HG03060 (cell line): ENCODE data around the gene NDUFA5.
A peak's percentile ranks its signal among the peaks of the same experiment; 100 is the strongest.
"Not testable (repeated sequence)": the region's sequence is repeated elsewhere in the genome, so short reads cannot be mapped to it uniquely, and the experiment has no call there.

Experiments used
- ATAC-seq: cut with Tn5 transposase; IDR thresholded peaks from one replicate; pipeline ENCODE4 v1.9.1; 2021; ENCODE audit warnings: low read depth, moderate number of reproducible peaks; ENCODE audit not compliant: unreplicated experiment

The NDUFA5 gene

GRCh38 chr7:123558289-123558874, 764 bp upstream of the NDUFA5 start:
- ATAC-seq, result no peak

DNA sequence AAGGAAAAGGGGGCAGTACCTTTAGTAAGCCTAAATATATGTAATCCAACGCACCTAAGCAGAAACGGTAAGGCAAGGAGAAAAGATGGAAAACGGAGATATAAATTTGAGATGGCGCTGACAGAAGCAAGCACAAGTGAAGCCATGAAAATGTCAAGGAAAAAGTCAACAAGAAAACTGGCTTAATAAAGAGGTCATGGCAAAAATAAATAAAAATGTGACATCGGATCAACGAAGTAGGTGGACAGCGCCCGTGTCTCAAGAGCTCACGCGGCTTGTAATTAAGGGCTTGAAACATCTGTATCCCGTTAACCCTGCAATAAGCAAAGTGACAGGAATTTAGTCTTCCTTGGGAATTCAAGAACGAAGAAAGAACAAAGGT, 611 bp downstream of the NDUFA5 start:
- ATAC-seq, result no peak

- ATAC-seq, result no peak
Observed at GRCh38 chr7:123555484-123555883, 2.1 kb downstream of the NDUFA5 start.

- no peak for ATAC-seq
Observed at GRCh38 chr7:123553159-123553558, 4.5 kb downstream of the NDUFA5 start.

- ATAC-seq, result no peak
Observed at GRCh38 chr7:123552641-123553040, 5.0 kb downstream of the NDUFA5 start.

DNA sequence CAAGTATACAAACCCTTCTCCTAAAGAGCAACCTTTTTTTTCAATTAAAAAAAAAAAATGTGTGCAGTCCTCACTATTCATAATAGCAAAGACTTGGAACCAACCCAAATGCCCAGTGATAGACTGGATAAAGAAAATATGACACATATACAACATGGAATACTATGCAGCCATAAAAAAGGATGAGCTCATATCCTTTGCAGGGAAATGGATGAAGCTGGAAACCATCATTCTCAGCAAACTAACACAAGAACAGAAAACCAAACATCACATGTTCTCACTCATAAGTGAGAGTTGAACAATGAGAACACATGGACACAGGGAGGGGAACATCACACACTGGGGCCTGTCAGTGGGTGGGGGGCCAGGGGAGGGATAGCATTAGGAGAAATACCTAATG, 5.5 kb downstream of the NDUFA5 start:
- ATAC-seq, result not testable (repeated sequence)

GRCh38 chr7:123548406-123548805, 9.2 kb downstream of the NDUFA5 start:
- no peak for ATAC-seq

DNA sequence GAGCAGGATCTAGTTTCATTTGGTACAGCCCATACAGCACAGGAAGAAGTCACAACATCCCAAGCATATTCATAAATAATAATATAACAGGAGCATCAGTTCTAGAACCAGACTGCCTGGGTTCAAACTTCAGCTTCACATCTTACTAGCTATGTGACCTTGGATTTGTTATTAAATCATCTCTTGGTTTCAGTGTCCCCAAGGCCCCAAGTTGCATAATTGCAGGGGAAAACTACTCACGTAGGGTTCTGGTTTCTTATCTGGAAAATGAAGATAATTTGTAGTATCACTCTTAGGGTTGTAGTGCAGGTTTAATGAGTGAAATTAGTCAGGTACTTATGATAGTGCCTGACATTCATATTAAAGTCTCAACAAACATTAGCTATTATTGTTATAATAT, 17.7 kb downstream of the NDUFA5 start:
- no peak for ATAC-seq

DNA sequence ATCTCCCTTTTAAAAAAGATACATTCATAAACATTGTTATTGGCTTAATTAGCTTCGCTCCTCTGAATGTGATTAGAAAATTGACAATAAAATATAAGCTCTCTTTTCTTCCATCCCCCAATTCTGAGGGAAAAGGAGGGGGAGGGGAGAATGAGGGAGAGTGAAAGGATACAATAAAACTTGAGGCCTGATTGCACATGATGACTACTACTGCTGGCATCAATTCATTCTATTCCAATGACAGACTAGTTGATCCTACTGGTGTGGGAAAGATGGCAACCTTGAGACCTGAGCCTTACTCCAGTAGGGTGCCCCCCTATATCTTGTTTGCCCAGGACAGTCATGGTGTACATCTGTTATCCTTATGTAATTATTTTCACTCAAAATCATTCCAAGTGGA, 18.7 kb downstream of the NDUFA5 start:
- ATAC-seq, result no peak

DNA sequence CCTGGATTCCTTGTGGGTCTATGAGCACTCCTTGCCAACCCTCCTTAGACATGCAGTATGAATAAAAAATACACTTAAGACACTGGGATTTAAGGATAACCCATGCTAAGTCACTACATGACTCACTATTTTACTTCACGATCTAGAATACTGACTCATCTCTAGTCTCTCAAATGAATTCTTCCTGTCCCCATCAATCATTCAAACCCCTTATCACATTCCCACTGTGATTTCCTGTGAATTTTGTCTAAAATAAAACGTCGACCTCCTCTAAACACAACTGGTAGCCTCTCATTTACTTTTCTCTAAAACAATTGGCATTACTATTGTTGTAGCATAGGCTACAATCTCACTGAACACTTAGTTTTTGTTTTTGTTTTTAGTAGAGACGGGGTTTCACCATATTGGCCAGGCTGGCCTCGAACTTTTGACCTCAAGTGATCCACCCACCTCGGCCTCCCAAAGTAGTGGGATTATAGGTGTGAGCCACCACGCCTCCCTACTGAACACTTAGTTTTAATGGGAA, 19.4 kb downstream of the NDUFA5 start:
- no peak for ATAC-seq

DNA sequence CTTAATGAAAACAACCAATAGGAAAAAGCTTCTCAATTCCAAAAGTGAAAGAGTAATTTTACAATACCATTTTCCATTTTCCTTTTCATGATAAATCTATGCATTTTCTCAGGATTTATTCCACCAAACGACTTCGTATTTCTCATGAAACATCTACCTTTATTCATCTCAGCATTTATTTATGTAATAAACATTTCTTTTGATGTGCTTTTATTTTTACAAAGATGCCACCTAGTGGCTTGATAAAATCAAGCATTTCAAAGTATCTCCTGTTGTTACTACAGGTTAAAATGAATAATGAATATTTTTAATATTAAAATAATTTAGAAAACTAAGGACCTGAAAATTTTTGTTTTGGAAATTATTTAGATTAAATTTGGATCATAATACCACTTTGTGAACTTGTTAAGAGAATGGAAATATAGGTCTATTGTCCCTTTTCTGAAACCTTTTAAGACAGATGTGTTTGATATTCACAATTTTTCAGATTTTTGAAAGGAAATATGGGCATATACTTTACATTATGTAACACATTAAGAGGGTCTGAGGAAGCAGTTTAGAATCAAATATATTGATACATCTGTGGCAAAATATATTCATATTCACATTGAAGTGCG, 20.5 kb downstream of the NDUFA5 start:
- ATAC-seq, result no peak

- no peak for ATAC-seq
Observed at GRCh38 chr7:123535517-123535916, 22.1 kb downstream of the NDUFA5 start.

GRCh38 chr7:123534383-123535260, 23.0 kb downstream of the NDUFA5 start, which contains the start of gene IQUB:
Gene IQUB, minus strand, starts transcription at chr7:123534595. Its CDS starts 22,255 bp downstream, at chr7:123512340.
- ATAC-seq, result peak; percentile 47

- ATAC-seq, result peak; percentile 1
Observed at GRCh38 chr7:123533929-123534382, 23.7 kb downstream of the NDUFA5 start.

DNA sequence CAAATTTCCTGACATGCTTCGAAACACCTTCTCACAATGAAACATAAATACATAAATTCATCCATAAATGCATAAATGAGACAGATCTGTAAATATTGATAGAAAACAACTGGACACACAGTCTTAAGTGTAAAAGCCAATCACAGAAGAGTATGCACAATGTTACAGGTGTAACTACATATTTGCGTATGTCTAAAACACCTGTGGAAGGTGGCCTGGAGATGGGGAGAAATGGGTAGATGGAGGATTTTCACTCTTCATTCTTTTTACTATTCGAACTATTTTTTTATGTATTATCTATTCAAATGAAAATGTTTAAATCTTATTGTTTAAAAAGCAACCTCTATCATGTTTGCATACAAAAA, 24.1 kb downstream of the NDUFA5 start:
- no peak for ATAC-seq

GRCh38 chr7:123532788-123533552, 24.6 kb downstream of the NDUFA5 start:
- not testable (repeated sequence) for ATAC-seq

- ATAC-seq, result not testable (repeated sequence)
Observed at GRCh38 chr7:123532343-123532742, 25.3 kb downstream of the NDUFA5 start.

- ATAC-seq, result not testable (repeated sequence)
Observed at GRCh38 chr7:123530035-123530591, 27.5 kb downstream of the NDUFA5 start.

DNA sequence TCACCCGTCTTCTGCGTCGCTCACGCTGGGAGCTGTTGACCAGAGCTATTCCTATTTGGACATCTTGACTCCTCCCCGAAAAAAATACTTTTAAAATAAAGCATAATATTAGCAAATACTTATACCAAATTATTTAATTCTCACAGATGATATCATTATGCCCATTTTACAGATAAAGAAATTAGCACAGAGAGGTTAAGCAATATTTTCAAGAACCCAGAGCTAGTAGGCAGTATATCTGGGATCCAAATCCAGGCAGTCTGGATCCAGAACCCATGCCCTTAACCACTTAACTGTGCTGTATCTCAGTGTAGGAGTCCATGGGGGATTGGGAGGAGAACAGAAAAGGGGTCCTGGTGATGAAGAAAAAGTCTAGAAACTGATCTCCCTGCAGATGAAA, 29.4 kb downstream of the NDUFA5 start:
- ATAC-seq, result no peak

- not testable (repeated sequence) for ATAC-seq
Observed at GRCh38 chr7:123527712-123528225, 29.8 kb downstream of the NDUFA5 start.
